MCF 10A (cell line): ENCODE measurements around the gene AGGF1. TPM values are rescaled to one million over a fixed set of nuclear protein-coding genes. Genes with fewer than 3 reads are reported as not detected.
"Not testable (repeated sequence)": the region's sequence is repeated elsewhere in the genome, so short reads cannot be mapped to it uniquely, and the experiment has no call there.

Experiments used
- BruUV-seq: library from RNA; stranded (reverse); fragments of 400-500 nt; replicated peaks from 2 replicates; lab custom pipeline; 2021; lab: Mats Ljungman, UMichigan
- CTCF ChIA-PET: fragments of 300-600 bp; sonication (Branson Sonifier 250); formaldehyde crosslinking; extraction: SDS; loops from one replicate; lab custom pipeline; 2021; ENCODE audit warnings: antibody characterized with exemption, inconsistent platforms; lab: Yijun Ruan, JAX
- POLR2A ChIA-PET: fragments of 300-600, 350-650 bp; sonication (Branson Sonifier 250); formaldehyde crosslinking; extraction: SDS; loops from one replicate; lab custom pipeline; 2020; ENCODE audit warnings: antibody characterized with exemption, inconsistent platforms; lab: Yijun Ruan, JAX
- DNase-seq: peaks from one replicate; pipeline ENCODE4 v3.0.0-alpha.2; 2018; ENCODE audit not compliant: unreplicated experiment
- H3K27ac Mint-ChIP-seq: one replicate; pipeline ENCODE4 v1.8.0; 2022; ENCODE audit warnings: mild to moderate bottlenecking, low read depth, mixed read lengths; ENCODE audit not compliant: unreplicated experiment
- H3K27me3 Mint-ChIP-seq: one replicate; pipeline ENCODE4 v1.8.0; 2022; ENCODE audit warnings: mixed read lengths; ENCODE audit not compliant: insufficient read depth, unreplicated experiment
- H3K36me3 Mint-ChIP-seq: one replicate; pipeline ENCODE4 v1.8.0; 2022; ENCODE audit warnings: mild to moderate bottlenecking, moderate library complexity, mixed read lengths; ENCODE audit not compliant: insufficient read depth, unreplicated experiment
- H3K4me1 Mint-ChIP-seq: one replicate; pipeline ENCODE4 v1.8.0; 2022; ENCODE audit warnings: mixed read lengths; ENCODE audit not compliant: insufficient read depth, unreplicated experiment
- H3K4me3 Mint-ChIP-seq: one replicate; pipeline ENCODE4 v1.8.0; 2022; ENCODE audit warnings: mild to moderate bottlenecking, moderate library complexity, mixed read lengths; ENCODE audit not compliant: unreplicated experiment
- H3K9me3 Mint-ChIP-seq: one replicate; pipeline ENCODE4 v1.8.0; 2022; ENCODE audit warnings: mixed read lengths; ENCODE audit not compliant: unreplicated experiment
- CTCF ChIP-seq: fragments of 200-600 bp; IDR thresholded peaks from one replicate; pipeline ENCODE4 v1.8.0; 2022; ENCODE audit warnings: antibody characterized with exemption, mild to moderate bottlenecking; ENCODE audit not compliant: unreplicated experiment
- intact Hi-C: fragments of 100-400 bp; cut with micrococcal nuclease; formaldehyde crosslinking; loops from 2 replicates; pipeline ENCODE4 v1.14.1; 2022
- total RNA-seq: library from RNA; stranded (reverse); gene quantifications from 2 replicates; pipeline ENCODE4 v1.2.3, GENCODE V29; 2022

The AGGF1 gene
- total RNA-seq, 1 experiment from 2014 or later: 19.5 TPM

- POLR2A ChIA-PET: interaction anchor here (1.2 kb wide), 1 partner anchor 33 kb away, joined by 3 read pairs; no protein-coding TSS in a partner anchor
Observed at GRCh38 chr5:76983468-76983867, 46.7 kb upstream of the AGGF1 start.

GRCh38 chr5:76986825-76987526, 43.2 kb upstream of the AGGF1 start:
- DNase-seq: no peak
- Mint-ChIP-seq H3K36me3 (no peaks in the 10 kb centered on the region), H3K27ac (no peak overlapping the region), H3K27me3 (no peaks in the 10 kb centered on the region), H3K9me3 (no peaks in the 10 kb centered on the region), H3K4me1 (no peaks in the 10 kb centered on the region), H3K4me3 (no peak overlapping the region)
- ChIA-PET CTCF (interaction anchor here (1.1 to 1.3 kb wide), 2 partner anchors 119 to 213 kb away, joined by 3 to 5 read pairs; no protein-coding TSS in a partner anchor), POLR2A (no interaction called here)
- no TSS peak for BruUV-seq
- intact Hi-C loops: no loop called here
- no peak for TF ChIP-seq CTCF

More at GRCh38 chr5:76983468-76983867, 46.7 kb upstream of the AGGF1 start:
- BruUV-seq: no TSS peak
- intact Hi-C loops: no loop called here
- H3K4me3 Mint-ChIP-seq: no peak overlapping the region
- CTCF ChIA-PET: interaction anchor here (0.6 kb wide), 1 partner anchor 112 kb away, joined by 4 read pairs; no protein-coding TSS in a partner anchor
- no peaks in the 10 kb centered on the region for H3K27me3 Mint-ChIP-seq
- no peak for TF ChIP-seq CTCF
- no peak overlapping the region for H3K27ac Mint-ChIP-seq
- H3K36me3 Mint-ChIP-seq: no peaks in the 10 kb centered on the region
- H3K9me3 Mint-ChIP-seq: no peaks in the 10 kb centered on the region
- DNase-seq: no peak
- no peaks in the 10 kb centered on the region for H3K4me1 Mint-ChIP-seq

GRCh38 chr5:76990899-76991459, 39.2 kb upstream of the AGGF1 start:
- H3K27ac Mint-ChIP-seq: no peak overlapping the region
- no peak for TF ChIP-seq CTCF
- no peaks in the 10 kb centered on the region for H3K27me3 Mint-ChIP-seq
- DNase-seq: no peak
- H3K36me3 Mint-ChIP-seq: no peaks in the 10 kb centered on the region
- H3K9me3 Mint-ChIP-seq: no peaks in the 10 kb centered on the region
- POLR2A ChIA-PET: no interaction called here
- no TSS peak for BruUV-seq
- no peak overlapping the region for H3K4me3 Mint-ChIP-seq
- CTCF ChIA-PET: interaction anchor here (0.7 kb wide), 1 partner anchor 1675 kb away, joined by 3 read pairs; no protein-coding TSS in a partner anchor
- no peaks in the 10 kb centered on the region for H3K4me1 Mint-ChIP-seq
- intact Hi-C loops: no loop called here

- H3K4me3 Mint-ChIP-seq, H3K9me3 Mint-ChIP-seq, H3K27me3 Mint-ChIP-seq, intact Hi-C loops, H3K27ac Mint-ChIP-seq, H3K4me1 Mint-ChIP-seq, DNase-seq, H3K36me3 Mint-ChIP-seq, BruUV-seq, POLR2A ChIA-PET: not testable (repeated sequence)
- CTCF ChIA-PET: interaction anchor here (0.5 to 0.6 kb wide), 3 partner anchors 12 to 607 kb away, joined by 3 to 4 read pairs (median 4); no protein-coding TSS in a partner anchor
Observed at GRCh38 chr5:76993436-76993835, 36.8 kb upstream of the AGGF1 start.
